ENCODE results near the gene POP7. TPM values are rescaled to one million over a fixed set of nuclear protein-coding genes. Genes with fewer than 3 reads are reported as not detected.

POP7 gene
- total and polyA plus RNA-seq, 2 donors from 2014 or later: 25.7 to 41.8 TPM

DNA sequence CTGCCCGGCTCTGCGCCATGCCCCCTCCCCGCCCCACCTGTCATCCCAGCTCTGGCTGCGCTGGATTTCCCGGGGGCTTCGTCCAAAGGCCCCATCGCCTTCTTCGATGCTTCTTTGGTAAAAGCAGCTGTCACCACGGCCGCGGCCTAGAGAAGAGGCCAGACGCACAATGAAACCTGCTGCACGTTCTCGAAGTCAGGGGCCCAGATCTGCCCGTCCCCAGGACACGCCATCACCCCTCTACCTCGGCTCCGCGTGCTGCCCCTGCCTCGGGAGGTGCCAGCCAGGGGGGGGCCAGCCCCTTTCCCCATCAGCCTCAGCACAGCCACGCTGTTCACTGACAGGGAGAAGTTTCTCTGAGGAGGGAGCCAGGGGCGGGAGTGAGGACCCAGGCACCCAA, 18.7 kb upstream of the POP7 start:
- H3K4me1 ChIP-seq (ENCODE audit: control insufficient read depth in 2 of 3, insufficient read depth in 2 of 3, low read depth in 1 of 3, low read length in 3 of 3): peaks cover 0 to 16% (median 8%) of the 10 kb centered on the region in 3 donors
- no peak overlapping the region for H3K9ac ChIP-seq (ENCODE audit: low read length in 3 of 3)
- no peak overlapping the region for H3K27ac ChIP-seq (ENCODE audit: low read depth in 2 of 2, low read length in 2 of 2)
- intact Hi-C loops (cut with DNase I): loop anchor here (10.0 kb wide), 2 partner anchors 112 to 222 kb away; partner anchors contain the start of genes SAP25 and SPACDR
- peaks cover 2 to 26% (median 12%) of the 10 kb centered on the region in 3 donors for H3K36me3 ChIP-seq (ENCODE audit: control insufficient read depth in 2 of 3, insufficient read depth in 3 of 3, low read length in 3 of 3)
- FAIRE-seq: no peak
- no peak overlapping the region for H3K4me3 ChIP-seq (ENCODE audit: low read length in 3 of 3)
- no peaks in the 10 kb centered on the region for H3K9me3 ChIP-seq (ENCODE audit: control insufficient read depth in 2 of 3, insufficient read depth in 1 of 3, low read length in 3 of 3)
- H3K27me3 ChIP-seq (ENCODE audit: control insufficient read depth, insufficient read depth, low read length): no peaks in the 10 kb centered on the region
- TF ChIP-seq, protein P1, sequence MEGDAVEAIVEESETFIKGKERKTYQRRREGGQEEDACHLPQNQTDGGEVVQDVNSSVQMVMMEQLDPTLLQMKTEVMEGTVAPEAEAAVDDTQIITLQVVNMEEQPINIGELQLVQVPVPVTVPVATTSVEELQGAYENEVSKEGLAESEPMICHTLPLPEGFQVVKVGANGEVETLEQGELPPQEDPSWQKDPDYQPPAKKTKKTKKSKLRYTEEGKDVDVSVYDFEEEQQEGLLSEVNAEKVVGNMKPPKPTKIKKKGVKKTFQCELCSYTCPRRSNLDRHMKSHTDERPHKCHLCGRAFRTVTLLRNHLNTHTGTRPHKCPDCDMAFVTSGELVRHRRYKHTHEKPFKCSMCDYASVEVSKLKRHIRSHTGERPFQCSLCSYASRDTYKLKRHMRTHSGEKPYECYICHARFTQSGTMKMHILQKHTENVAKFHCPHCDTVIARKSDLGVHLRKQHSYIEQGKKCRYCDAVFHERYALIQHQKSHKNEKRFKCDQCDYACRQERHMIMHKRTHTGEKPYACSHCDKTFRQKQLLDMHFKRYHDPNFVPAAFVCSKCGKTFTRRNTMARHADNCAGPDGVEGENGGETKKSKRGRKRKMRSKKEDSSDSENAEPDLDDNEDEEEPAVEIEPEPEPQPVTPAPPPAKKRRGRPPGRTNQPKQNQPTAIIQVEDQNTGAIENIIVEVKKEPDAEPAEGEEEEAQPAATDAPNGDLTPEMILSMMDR (IDR thresholded peaks at IDR 0.05; ENCODE audit: borderline replicate concordance, extremely low read depth, insufficient read depth): no peak
- no peak for DNase-seq

DNA sequence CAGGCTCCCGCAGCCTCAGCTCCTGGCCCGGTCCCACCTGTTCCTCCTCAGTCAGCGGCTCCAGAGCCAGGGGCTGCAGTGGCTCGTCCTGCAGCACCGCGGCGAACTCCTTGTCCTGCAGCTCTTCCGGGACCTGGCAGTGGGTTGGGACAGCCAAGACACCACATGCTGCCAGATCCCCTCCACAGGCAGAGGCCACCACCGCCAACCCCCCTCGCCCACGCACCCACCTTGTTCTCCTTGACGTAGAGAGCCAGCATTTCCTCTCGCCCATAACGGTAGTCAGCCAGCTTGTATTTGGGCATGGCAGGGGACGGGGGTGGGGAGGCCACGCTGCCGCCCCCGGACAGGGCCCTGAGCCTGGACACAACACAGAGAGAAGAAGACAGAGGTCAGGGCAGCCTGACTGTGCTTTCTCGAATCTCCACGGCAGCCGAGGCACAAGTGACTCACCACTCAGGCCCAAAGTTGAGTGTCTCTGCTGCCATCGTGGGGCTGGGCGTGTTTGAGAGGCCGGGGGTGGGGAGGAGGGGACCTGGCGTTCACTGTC, 18.1 kb upstream of the POP7 start:
- H3K27me3 ChIP-seq (ENCODE audit: control insufficient read depth, insufficient read depth, low read length): no peaks in the 10 kb centered on the region
- peak in 1 of 5 donors; percentile 68 for DNase-seq
- TF ChIP-seq, protein P1 (IDR thresholded peaks at IDR 0.05; ENCODE audit: borderline replicate concordance, extremely low read depth, insufficient read depth): no peak
- H3K9ac ChIP-seq (ENCODE audit: low read length in 3 of 3): no peak overlapping the region
- H3K4me1 ChIP-seq (ENCODE audit: control insufficient read depth in 2 of 3, insufficient read depth in 2 of 3, low read depth in 1 of 3, low read length in 3 of 3): peaks cover 0 to 21% (median 13%) of the 10 kb centered on the region in 3 donors
- no peak overlapping the region for H3K27ac ChIP-seq (ENCODE audit: low read depth in 2 of 2, low read length in 2 of 2)
- no peaks in the 10 kb centered on the region for H3K9me3 ChIP-seq (ENCODE audit: control insufficient read depth in 2 of 3, insufficient read depth in 1 of 3, low read length in 3 of 3)
- no peak for FAIRE-seq
- H3K4me3 ChIP-seq (ENCODE audit: low read length in 3 of 3): no peak overlapping the region
- intact Hi-C loops (cut with DNase I): loop anchor here (10.0 kb wide), 2 partner anchors 113 to 223 kb away; partner anchors contain the start of genes SAP25 and SPACDR
- H3K36me3 ChIP-seq (ENCODE audit: control insufficient read depth in 2 of 3, insufficient read depth in 3 of 3, low read length in 3 of 3): peaks cover 2 to 26% (median 12%) of the 10 kb centered on the region in 3 donors

DNA sequence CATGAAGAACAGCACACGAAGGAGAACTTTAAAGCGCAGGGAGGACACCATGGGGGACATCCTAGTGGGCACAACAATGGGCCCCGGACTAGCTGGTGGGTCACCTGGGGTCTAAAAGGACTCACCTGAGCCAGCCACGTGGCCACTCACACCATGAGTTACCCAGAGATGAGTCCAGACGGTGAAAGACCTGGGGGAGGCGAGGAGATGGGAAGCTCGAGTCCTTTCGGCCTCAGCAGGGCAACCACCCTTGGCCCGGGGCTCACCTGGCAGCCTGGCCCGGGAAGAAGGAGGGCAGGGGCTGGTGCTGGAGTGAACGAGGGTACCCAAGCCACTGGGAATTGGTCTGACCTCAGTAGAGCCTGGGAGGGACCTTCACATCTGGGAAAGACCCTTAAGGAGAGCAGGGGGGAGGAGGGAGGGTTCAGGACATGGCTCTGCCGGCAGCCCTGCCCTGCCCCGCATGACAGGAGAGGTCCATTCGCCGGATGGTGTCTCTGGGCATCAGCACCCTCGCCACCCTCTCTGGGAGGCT, 17.5 kb upstream of the POP7 start:
- Histone ChIP-seq H3K9ac (ENCODE audit: low read length in 3 of 3) (no peak overlapping the region), H3K4me1 (ENCODE audit: control insufficient read depth in 2 of 3, insufficient read depth in 2 of 3, low read depth in 1 of 3, low read length in 3 of 3) (peaks cover 0 to 23% (median 15%) of the 10 kb centered on the region in 3 donors), H3K9me3 (ENCODE audit: control insufficient read depth in 2 of 3, insufficient read depth in 1 of 3, low read length in 3 of 3) (no peaks in the 10 kb centered on the region), H3K36me3 (ENCODE audit: control insufficient read depth in 2 of 3, insufficient read depth in 3 of 3, low read length in 3 of 3) (peaks cover 2 to 23% (median 12%) of the 10 kb centered on the region in 3 donors), H3K27ac (ENCODE audit: low read depth in 2 of 2, low read length in 2 of 2) (no peak overlapping the region), H3K27me3 (ENCODE audit: control insufficient read depth, insufficient read depth, low read length) (no peaks in the 10 kb centered on the region), H3K4me3 (ENCODE audit: low read length in 3 of 3) (no peak overlapping the region)
- peak in 1 of 5 donors; percentile 69 for DNase-seq
- TF ChIP-seq, protein P1 (IDR thresholded peaks at IDR 0.05; ENCODE audit: borderline replicate concordance, extremely low read depth, insufficient read depth): no peak
- FAIRE-seq: no peak
- intact Hi-C loops (cut with DNase I): loop anchor here (10.0 kb wide), 2 partner anchors 114 to 224 kb away; partner anchors contain the start of genes SAP25 and SPACDR

All from kidney (tissue), 14 donors.